Uterus (tissue), 2 donors: ENCODE data around the gene MAP1LC3B2.

Experiments used
- POLR2A ChIP-seq, 2 donors: fragments of 450-650 bp; IDR thresholded peaks; one replicate each; pipeline ENCODE4 v1.6.1; 2016; ENCODE audit warnings: antibody characterized with exemption in 2 of 2, mild to moderate bottlenecking in 1 of 2, moderate library complexity in 1 of 2
- TF ChIP-seq, protein P1 (sequence below), 4 experiments: fragments of 200-600 bp in 2 of 4; fragments of 450-650 bp in 2 of 4; sonication (generic) in 2 of 4; IDR thresholded peaks; one replicate each; pipeline ENCODE4 v1.5.1; 2016 to 2019; ENCODE audit warnings: antibody characterized with exemption in 4 of 4, mild to moderate bottlenecking in 2 of 4, moderate library complexity in 1 of 4

DNA sequence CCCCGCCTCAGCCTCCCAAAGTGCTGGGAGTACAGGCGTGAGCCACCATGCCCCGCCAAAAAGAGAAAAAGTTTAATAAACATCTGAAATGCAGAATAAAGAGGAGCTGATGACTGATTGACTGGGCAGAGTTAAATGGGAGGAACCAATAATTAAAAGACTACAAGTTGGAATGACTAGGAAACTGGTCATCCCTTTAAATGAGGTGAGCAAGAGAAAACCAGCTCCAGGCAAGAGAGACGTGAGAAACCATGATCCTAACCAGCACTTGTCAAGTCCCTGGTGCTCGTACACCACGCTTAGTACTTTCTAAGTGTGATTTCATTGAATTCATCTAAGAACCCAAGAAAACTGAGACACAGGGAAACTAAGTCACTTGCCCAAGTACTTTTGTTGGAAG, 47.9 kb downstream of the MAP1LC3B2 start:
- TF ChIP-seq, protein P1, sequence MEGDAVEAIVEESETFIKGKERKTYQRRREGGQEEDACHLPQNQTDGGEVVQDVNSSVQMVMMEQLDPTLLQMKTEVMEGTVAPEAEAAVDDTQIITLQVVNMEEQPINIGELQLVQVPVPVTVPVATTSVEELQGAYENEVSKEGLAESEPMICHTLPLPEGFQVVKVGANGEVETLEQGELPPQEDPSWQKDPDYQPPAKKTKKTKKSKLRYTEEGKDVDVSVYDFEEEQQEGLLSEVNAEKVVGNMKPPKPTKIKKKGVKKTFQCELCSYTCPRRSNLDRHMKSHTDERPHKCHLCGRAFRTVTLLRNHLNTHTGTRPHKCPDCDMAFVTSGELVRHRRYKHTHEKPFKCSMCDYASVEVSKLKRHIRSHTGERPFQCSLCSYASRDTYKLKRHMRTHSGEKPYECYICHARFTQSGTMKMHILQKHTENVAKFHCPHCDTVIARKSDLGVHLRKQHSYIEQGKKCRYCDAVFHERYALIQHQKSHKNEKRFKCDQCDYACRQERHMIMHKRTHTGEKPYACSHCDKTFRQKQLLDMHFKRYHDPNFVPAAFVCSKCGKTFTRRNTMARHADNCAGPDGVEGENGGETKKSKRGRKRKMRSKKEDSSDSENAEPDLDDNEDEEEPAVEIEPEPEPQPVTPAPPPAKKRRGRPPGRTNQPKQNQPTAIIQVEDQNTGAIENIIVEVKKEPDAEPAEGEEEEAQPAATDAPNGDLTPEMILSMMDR (IDR thresholded peaks at IDR 0.05) = no peak
- TF ChIP-seq POLR2A (IDR thresholded peaks at IDR 0.05) = no peak
